GM21529 (cell line): ENCODE measurements around the gene KCNK2.

Experiments
- ATAC-seq: cut with Tn5 transposase; IDR thresholded peaks from one replicate; pipeline ENCODE4 v1.9.1; 2021; ENCODE audit not compliant: unreplicated experiment

Gene KCNK2

GRCh38 chr1:215095524-215095923, 13.0 kb downstream of the KCNK2 start:
- no peak for ATAC-seq

GRCh38 chr1:215101511-215101910, 19.0 kb downstream of the KCNK2 start:
- ATAC-seq: no peak

- no peak for ATAC-seq
Measured at GRCh38 chr1:215104283-215104682, 21.7 kb downstream of the KCNK2 start.

GRCh38 chr1:215106067-215106466, 23.5 kb downstream of the KCNK2 start:
- no peak for ATAC-seq

GRCh38 chr1:215109171-215109570, 26.6 kb downstream of the KCNK2 start:
- no peak for ATAC-seq

GRCh38 chr1:215111916-215112315, 29.4 kb downstream of the KCNK2 start:
- no peak for ATAC-seq

GRCh38 chr1:215113776-215114153, 31.2 kb downstream of the KCNK2 start:
- ATAC-seq: no peak

GRCh38 chr1:215114154-215114933, 31.8 kb downstream of the KCNK2 start:
- ATAC-seq: no peak

- ATAC-seq: no peak
Measured at GRCh38 chr1:215115760-215116159, 33.2 kb downstream of the KCNK2 start.

GRCh38 chr1:215118081-215118480, 35.5 kb downstream of the KCNK2 start:
- no peak for ATAC-seq

- no peak for ATAC-seq
Measured at GRCh38 chr1:215119056-215119455, 36.5 kb downstream of the KCNK2 start.

GRCh38 chr1:215119719-215120365, 37.3 kb downstream of the KCNK2 start:
- no peak for ATAC-seq

- no peak for ATAC-seq
Measured at GRCh38 chr1:215128504-215128903, 46.0 kb downstream of the KCNK2 start.

GRCh38 chr1:215131291-215131690, 48.8 kb downstream of the KCNK2 start:
- ATAC-seq: no peak

GRCh38 chr1:215132156-215132555, 49.6 kb downstream of the KCNK2 start:
- no peak for ATAC-seq

GRCh38 chr1:215133532-215133931, 51.0 kb downstream of the KCNK2 start:
- ATAC-seq: no peak

- no peak for ATAC-seq
Measured at GRCh38 chr1:215137985-215138384, 55.4 kb downstream of the KCNK2 start.

- no peak for ATAC-seq
Measured at GRCh38 chr1:215140135-215140534, 57.6 kb downstream of the KCNK2 start.

GRCh38 chr1:215141460-215141859, 58.9 kb downstream of the KCNK2 start:
- no peak for ATAC-seq

GRCh38 chr1:215143497-215143896, 61.0 kb downstream of the KCNK2 start:
- no peak for ATAC-seq

GRCh38 chr1:215146240-215146975, 63.9 kb downstream of the KCNK2 start:
- no peak for ATAC-seq

- ATAC-seq: no peak
Measured at GRCh38 chr1:215147024-215147423, 64.5 kb downstream of the KCNK2 start.
